HG03097 (cell line): ENCODE data around the gene C8B.

Experiments used
- ATAC-seq: cut with Tn5 transposase; IDR thresholded peaks from one replicate; pipeline ENCODE4 v1.9.1; 2021; ENCODE audit not compliant: unreplicated experiment, low FRiP score

The C8B gene

GRCh38 chr1:56908619-56909221, 57.1 kb downstream of the C8B start:
- ATAC-seq: no peak

GRCh38 chr1:56905667-56906066, 60.1 kb downstream of the C8B start:
- ATAC-seq: no peak

- ATAC-seq: no peak
Observed at GRCh38 chr1:56904663-56905397, 61.0 kb downstream of the C8B start.

GRCh38 chr1:56903778-56904177, 62.0 kb downstream of the C8B start:
- no peak for ATAC-seq

- ATAC-seq: no peak
Observed at GRCh38 chr1:56901716-56902115, 64.1 kb downstream of the C8B start.

- no peak for ATAC-seq
Observed at GRCh38 chr1:56898879-56899278, 66.9 kb downstream of the C8B start.

GRCh38 chr1:56898005-56898373, 67.8 kb downstream of the C8B start:
- no peak for ATAC-seq

- no peak for ATAC-seq
Observed at GRCh38 chr1:56897150-56898004, 68.4 kb downstream of the C8B start.

GRCh38 chr1:56894014-56894413, 71.8 kb downstream of the C8B start:
- ATAC-seq: no peak

GRCh38 chr1:56890229-56890628, 75.6 kb downstream of the C8B start:
- ATAC-seq: no peak

GRCh38 chr1:56881417-56881816, 84.4 kb downstream of the C8B start:
- no peak for ATAC-seq

GRCh38 chr1:56880774-56881173, 85.0 kb downstream of the C8B start:
- ATAC-seq: no peak
